GM10248 (cell line): ENCODE measurements around the gene PEAK1.

Source experiments
- CTCF ChIA-PET: fragments of 300-600 bp; sonication (Branson Sonifier 250); formaldehyde crosslinking; extraction: SDS; loops from one replicate; lab custom pipeline; 2021; ENCODE audit warnings: antibody characterized with exemption; lab: Yijun Ruan, JAX
- POLR2A ChIA-PET: fragments of 350-650 bp; sonication (Branson Sonifier 250); formaldehyde crosslinking; extraction: SDS; loops from one replicate; lab custom pipeline; 2020; ENCODE audit warnings: antibody characterized with exemption; lab: Yijun Ruan, JAX
- DNase-seq: peaks from one replicate; pipeline ENCODE4 v3.0.0; 2012; ENCODE audit errors: extremely low spot score
- TF ChIP-seq, protein P1 (sequence below): IDR thresholded peaks from 2 replicates; pipeline ENCODE4 v1.5.1; 2012; ENCODE audit warnings: mild to moderate bottlenecking, low read depth; ENCODE audit errors: extremely low read depth, missing control alignments, control extremely low read depth

Gene PEAK1

DNA sequence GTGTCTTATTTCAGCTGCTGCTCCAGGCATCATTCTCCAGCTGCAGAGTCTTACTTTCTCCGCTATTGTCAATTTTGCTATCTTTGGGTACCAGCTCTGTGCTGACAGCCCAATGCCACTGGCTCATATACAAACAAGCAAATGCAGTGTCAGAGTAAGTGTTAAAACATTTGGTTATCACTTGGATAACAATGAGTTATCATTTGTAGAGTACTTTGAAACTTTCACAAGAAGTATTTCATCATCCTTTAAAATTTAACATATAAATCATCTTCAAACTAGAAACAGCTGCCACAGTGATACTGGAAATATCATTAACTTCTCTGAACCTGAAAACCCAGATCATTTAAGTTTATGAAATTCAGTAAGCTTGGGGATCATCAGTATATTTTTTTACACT, 362.8 kb downstream of the PEAK1 start:
- CTCF ChIA-PET = interaction anchor here (0.8 to 5.6 kb wide), 10 partner anchors 9 to 486 kb away, joined by 3 to 47 read pairs (median 5); no protein-coding TSS in a partner anchor
- TF ChIP-seq, protein P1, sequence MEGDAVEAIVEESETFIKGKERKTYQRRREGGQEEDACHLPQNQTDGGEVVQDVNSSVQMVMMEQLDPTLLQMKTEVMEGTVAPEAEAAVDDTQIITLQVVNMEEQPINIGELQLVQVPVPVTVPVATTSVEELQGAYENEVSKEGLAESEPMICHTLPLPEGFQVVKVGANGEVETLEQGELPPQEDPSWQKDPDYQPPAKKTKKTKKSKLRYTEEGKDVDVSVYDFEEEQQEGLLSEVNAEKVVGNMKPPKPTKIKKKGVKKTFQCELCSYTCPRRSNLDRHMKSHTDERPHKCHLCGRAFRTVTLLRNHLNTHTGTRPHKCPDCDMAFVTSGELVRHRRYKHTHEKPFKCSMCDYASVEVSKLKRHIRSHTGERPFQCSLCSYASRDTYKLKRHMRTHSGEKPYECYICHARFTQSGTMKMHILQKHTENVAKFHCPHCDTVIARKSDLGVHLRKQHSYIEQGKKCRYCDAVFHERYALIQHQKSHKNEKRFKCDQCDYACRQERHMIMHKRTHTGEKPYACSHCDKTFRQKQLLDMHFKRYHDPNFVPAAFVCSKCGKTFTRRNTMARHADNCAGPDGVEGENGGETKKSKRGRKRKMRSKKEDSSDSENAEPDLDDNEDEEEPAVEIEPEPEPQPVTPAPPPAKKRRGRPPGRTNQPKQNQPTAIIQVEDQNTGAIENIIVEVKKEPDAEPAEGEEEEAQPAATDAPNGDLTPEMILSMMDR = no peak
- DNase-seq = no peak
- POLR2A ChIA-PET = no interaction called here

DNA sequence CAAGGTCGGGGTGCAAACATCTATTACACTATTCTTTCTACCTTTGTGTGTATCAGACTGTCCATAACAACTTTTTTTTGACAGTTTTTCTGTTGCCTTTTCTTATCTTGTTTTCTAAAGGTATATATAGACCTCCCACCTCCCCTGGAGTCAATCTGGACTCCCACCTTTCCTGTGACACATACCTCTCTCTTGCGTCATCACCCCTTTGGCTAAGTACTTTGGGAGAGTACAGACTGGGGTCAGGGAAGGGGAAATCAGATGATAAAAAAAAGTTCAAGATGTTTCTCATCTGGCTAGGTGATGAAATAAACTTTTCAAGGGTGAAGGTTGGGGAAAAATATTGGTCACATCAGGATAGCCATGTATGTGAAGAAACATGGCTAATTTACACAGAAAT, 366.2 kb downstream of the PEAK1 start:
- CTCF ChIA-PET = interaction anchor here (1.9 kb wide), 1 partner anchor 80 kb away, joined by 5 read pairs; no protein-coding TSS in a partner anchor
- TF ChIP-seq, protein P1 = no peak
- POLR2A ChIA-PET = no interaction called here
- DNase-seq = no peak

DNA sequence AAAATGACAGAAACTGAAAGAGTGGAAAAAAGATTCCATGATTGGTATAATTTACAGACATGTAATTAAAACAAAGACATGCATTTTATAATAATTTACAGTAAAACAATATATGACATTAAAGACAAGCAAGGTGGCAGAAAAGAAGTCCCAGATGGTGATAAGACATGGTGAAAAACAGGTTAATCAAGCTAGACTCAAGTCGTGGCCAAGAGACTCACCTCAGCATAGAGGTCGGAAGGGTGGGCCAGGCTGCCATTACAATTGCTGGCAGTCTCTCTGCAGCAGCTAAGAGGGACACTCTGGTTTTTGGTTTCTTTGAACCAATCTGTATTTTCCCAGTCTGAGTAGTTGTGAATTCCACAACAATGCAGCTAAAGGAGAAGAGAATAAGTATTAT, 367.3 kb downstream of the PEAK1 start:
- CTCF ChIA-PET = interaction anchor here (1.1 to 3.5 kb wide), 5 partner anchors 16 to 79 kb away, joined by 3 to 16 read pairs (median 3); no protein-coding TSS in a partner anchor
- TF ChIP-seq, protein P1 = no peak
- POLR2A ChIA-PET = no interaction called here

More for the DNA sequence above, 367.3 kb downstream of the PEAK1 start:
- no peak for DNase-seq
